GM12892 (cell line): ENCODE data around the gene RAB33B.

ENCODE experiments used
- DNase-seq: peaks from one replicate; pipeline ENCODE4 v3.0.0; 2011; ENCODE audit not compliant: insufficient read length
- FAIRE-seq: peaks from 2 replicates; lab custom pipeline; 2011; peaks lifted over from hg19 to GRCh38; lab: Jason Lieb, UNC
- POLR2A ChIP-seq: IDR thresholded peaks from 2 replicates; pipeline ENCODE4 v1.6.1; 2011; ENCODE audit warnings: low read depth, low read length, control low read depth
- POLR2AphosphoS5 ChIP-seq: IDR thresholded peaks from 2 replicates; pipeline ENCODE4 v1.6.1; 2011; ENCODE audit warnings: low read depth, low read length, control low read depth
- TAF1 ChIP-seq: IDR thresholded peaks from 2 replicates; pipeline ENCODE4 v1.6.1; 2011; ENCODE audit warnings: low read depth, mild to moderate bottlenecking, control low read depth, low read length, borderline replicate concordance

Gene RAB33B

GRCh38 chr4:139469869-139470268, 15.9 kb downstream of the RAB33B start:
- FAIRE-seq (no peak), DNase-seq (no peak)
- no peak for TF ChIP-seq POLR2AphosphoS5
- TF ChIP-seq TAF1 = no peak

GRCh38 chr4:139470295-139470694, 16.4 kb downstream of the RAB33B start:
- TF ChIP-seq POLR2AphosphoS5 (no peak), TAF1 (no peak), POLR2A (no peak)
- no peak for DNase-seq
- FAIRE-seq = no peak

GRCh38 chr4:139470997-139471665, 17.2 kb downstream of the RAB33B start:
- TF ChIP-seq POLR2AphosphoS5 (no peak), POLR2A (no peak), TAF1 (no peak)
- DNase-seq (no peak), FAIRE-seq (peak; percentile 14)

GRCh38 chr4:139472852-139473251, 18.9 kb downstream of the RAB33B start:
- TF ChIP-seq POLR2AphosphoS5 = no peak
- no peak for TF ChIP-seq TAF1
- TF ChIP-seq POLR2A = no peak
- FAIRE-seq = no peak
- DNase-seq = no peak

GRCh38 chr4:139476363-139476762, 22.4 kb downstream of the RAB33B start:
- TF ChIP-seq TAF1 (no peak), POLR2A (no peak), POLR2AphosphoS5 (no peak)
- FAIRE-seq = no peak
- DNase-seq = no peak

- FAIRE-seq (no peak), DNase-seq (no peak)
- no peak for TF ChIP-seq POLR2A
- no peak for TF ChIP-seq POLR2AphosphoS5
- TF ChIP-seq TAF1 = no peak
Observed at GRCh38 chr4:139481465-139481864, 27.5 kb downstream of the RAB33B start.

GRCh38 chr4:139483000-139483399, 29.1 kb downstream of the RAB33B start:
- FAIRE-seq (no peak), DNase-seq (no peak)
- TF ChIP-seq POLR2AphosphoS5 = no peak
- TF ChIP-seq TAF1 = no peak
- no peak for TF ChIP-seq POLR2A

- DNase-seq (no peak), FAIRE-seq (no peak)
- TF ChIP-seq POLR2AphosphoS5 (no peak), POLR2A (no peak), TAF1 (no peak)
Observed at GRCh38 chr4:139484783-139485311, 30.9 kb downstream of the RAB33B start.

GRCh38 chr4:139488442-139488841, 34.5 kb downstream of the RAB33B start:
- TF ChIP-seq POLR2A = no peak
- TF ChIP-seq POLR2AphosphoS5 = no peak
- no peak for TF ChIP-seq TAF1
- DNase-seq (no peak), FAIRE-seq (no peak)

GRCh38 chr4:139489638-139490037, 35.7 kb downstream of the RAB33B start:
- DNase-seq (no peak), FAIRE-seq (no peak)
- TF ChIP-seq TAF1 = no peak
- no peak for TF ChIP-seq POLR2A
- no peak for TF ChIP-seq POLR2AphosphoS5

- DNase-seq (no peak), FAIRE-seq (no peak)
- TF ChIP-seq POLR2AphosphoS5 (no peak), TAF1 (no peak), POLR2A (no peak)
Observed at GRCh38 chr4:139492429-139492828, 38.5 kb downstream of the RAB33B start.

- no peak for FAIRE-seq
Observed at GRCh38 chr4:139493176-139493575, 39.3 kb downstream of the RAB33B start.

GRCh38 chr4:139499186-139499585, 45.3 kb downstream of the RAB33B start:
- FAIRE-seq (no peak), DNase-seq (no peak)
- TF ChIP-seq POLR2AphosphoS5 (no peak), TAF1 (no peak), POLR2A (no peak)

More at GRCh38 chr4:139493176-139493575, 39.3 kb downstream of the RAB33B start:
- no peak for TF ChIP-seq POLR2A
- no peak for TF ChIP-seq POLR2AphosphoS5
- no peak for DNase-seq
